GM12801 (cell line): ENCODE measurements around the gene CYP27C1.

ENCODE experiments used
- CTCF ChIP-seq: IDR thresholded peaks from one replicate; pipeline ENCODE4 v1.5.1; 2011; ENCODE audit warnings: control low read depth; ENCODE audit not compliant: insufficient read length; ENCODE audit errors: extremely low read depth

Gene CYP27C1

DNA sequence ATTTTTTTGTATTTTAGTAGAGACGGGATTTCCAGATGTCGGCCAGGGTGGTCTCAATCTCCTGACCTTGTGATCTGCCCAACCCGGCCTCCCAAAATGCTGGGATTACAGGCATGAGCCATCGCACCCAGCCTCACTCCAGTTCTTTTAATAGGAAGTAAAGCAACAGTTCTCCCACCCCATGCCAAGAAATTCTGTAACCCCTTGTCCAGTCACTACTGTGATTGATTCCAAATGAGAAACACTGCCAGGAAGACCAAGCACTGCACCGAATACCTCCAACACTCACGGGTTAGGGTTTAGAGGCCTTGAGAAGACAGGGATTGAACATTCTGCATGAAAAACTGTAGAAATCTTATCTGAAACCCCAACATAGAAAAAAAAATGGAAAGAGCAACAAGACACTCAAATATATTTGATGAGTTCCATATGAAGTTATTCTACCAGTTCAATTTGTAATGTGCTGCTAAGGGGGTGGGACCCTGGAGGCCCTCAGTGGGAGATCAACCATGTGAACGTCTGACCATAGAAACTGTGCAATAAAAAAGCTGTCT lies 65.0 kb downstream of the CYP27C1 start:
- no peak for TF ChIP-seq CTCF

- TF ChIP-seq CTCF = no peak
Measured at GRCh38 chr2:127154396-127154795, 65.7 kb downstream of the CYP27C1 start.

- TF ChIP-seq CTCF = no peak
Measured at GRCh38 chr2:127153691-127154158, 66.4 kb downstream of the CYP27C1 start.

DNA sequence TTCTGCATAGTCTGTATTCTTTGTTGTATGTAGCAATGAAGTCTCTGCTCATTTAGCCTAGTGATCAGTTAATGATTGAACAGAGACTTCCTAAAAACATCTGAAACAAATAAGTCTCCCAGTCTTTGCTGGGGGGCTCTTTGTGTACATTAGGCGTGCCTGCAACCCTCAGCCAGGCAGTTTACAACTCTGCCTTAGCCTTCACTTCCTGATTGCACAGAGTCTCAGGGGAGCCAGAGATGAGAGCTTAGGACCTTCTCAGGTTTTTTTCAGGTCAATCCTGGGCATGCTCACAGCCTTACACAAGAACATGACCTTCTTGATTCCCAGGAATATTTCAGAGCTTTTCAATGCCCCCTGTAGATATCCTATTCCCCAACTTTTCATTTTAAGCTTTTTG lies 69.1 kb downstream of the CYP27C1 start:
- no peak for TF ChIP-seq CTCF

DNA sequence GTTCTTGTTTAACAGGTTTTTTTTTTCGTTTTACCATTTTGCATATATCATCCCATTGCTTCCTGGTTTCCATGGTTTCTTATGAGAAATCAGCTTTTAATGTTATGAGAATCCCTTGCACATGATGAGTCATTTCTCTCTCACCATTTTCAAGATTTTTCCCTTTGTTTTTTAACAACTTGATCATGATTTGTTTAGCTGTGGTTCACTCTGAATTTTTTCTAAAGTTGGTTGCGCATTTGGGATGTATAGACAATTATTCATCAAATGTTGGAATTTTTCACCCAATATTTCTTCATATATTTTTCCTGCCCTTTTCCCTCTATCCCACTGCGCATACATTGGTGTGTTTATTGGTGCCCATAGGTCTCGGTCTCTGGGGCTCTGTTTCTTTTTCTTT lies 70.7 kb downstream of the CYP27C1 start:
- no peak for TF ChIP-seq CTCF

GRCh38 chr2:127146820-127147502 lies 73.1 kb downstream of the CYP27C1 start:
- no peak for TF ChIP-seq CTCF

DNA sequence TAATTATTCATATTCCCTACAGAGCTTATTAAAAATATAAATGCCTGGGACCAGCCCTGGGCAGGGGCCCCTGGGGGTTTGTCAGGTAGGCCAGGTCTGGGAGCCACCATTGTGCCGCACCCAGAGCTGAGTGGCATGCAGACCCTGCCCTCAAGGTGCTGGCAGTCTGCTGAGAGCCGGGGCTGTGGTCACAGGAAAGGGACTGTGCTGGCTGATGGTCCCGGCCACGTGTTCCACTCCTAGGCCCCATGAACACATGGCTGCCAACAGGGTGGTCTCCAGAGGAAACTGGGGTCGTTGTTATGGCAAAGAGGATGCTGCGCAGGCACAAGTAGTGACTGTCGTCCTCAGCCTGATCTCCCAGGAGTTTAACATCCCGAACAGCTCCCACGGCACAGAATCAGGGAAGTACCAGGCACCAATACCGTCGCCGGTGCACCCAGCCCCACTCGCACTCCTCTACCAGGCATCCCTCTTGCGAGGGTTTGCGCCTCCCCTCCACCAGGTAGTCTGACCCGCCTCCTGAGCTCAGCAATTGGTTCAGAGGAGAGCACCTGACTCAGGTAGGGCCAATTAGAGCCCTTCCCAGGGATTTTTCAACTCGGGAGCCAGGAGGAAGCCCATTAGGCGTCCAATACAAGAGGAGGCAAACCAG lies 73.9 kb downstream of the CYP27C1 start:
- no peak for TF ChIP-seq CTCF
